GM12878 (cell line): ENCODE data around the gene RERG. TPM values are rescaled to one million over a fixed set of nuclear protein-coding genes. Genes with fewer than 3 reads are reported as not detected.

Experiments used
- ATAC-seq: fragments of 200-7000 bp; cut with Tn5 transposase; 3 replicates; pipeline ENCODE4 v1.9.1; 2020; ENCODE audit warnings: mild to moderate bottlenecking, moderate library complexity
- BruUV-seq: library from RNA; stranded (reverse); fragments of 400-500 nt; replicated peaks from 2 replicates; lab custom pipeline; 2021; lab: Mats Ljungman, UMichigan
- CTCF ChIA-PET: fragments of 300-600 bp; sonication (Branson Sonifier 250); formaldehyde crosslinking; extraction: SDS; loops from one replicate; lab custom pipeline; 2021; ENCODE audit warnings: inconsistent platforms; lab: Yijun Ruan, JAX
- POLR2A ChIA-PET: fragments of 350-600 bp; formaldehyde crosslinking; extraction: SDS; loops from one replicate; lab custom pipeline; 2021; ENCODE audit warnings: inconsistent platforms; lab: Charles Lee
- RAD21 ChIA-PET: fragments of 300-600 bp; sonication (Branson Sonifier 250); formaldehyde crosslinking; loops from one replicate; lab custom pipeline; 2023; ENCODE audit warnings: antibody characterized with exemption; ENCODE audit not compliant: unreplicated experiment; lab: Charles Lee
- SMC1A ChIA-PET: fragments of 300-600 bp; sonication (Branson Sonifier 250); formaldehyde crosslinking; loops from one replicate; lab custom pipeline; 2023; ENCODE audit not compliant: unreplicated experiment, uncharacterized antibody; lab: Charles Lee
- DNase-seq: peaks from one replicate; pipeline ENCODE4 v3.0.0-alpha.2; 2011; ENCODE audit warnings: low read depth, low spot score
- FAIRE-seq: peaks from 3 replicates; lab custom pipeline; 2011; peaks lifted over from hg19 to GRCh38; lab: Jason Lieb, UNC
- H2AFZ ChIP-seq: 2 replicates; pipeline ENCODE4 v1.6.0; 2011; ENCODE audit warnings: low read depth, low read length, control low read depth; ENCODE audit not compliant: control insufficient read depth
- H3K27ac ChIP-seq: 2 replicates; pipeline ENCODE4 v1.5.1; 2011; ENCODE audit warnings: control low read depth; ENCODE audit not compliant: control insufficient read depth, insufficient read depth
- H3K27me3 ChIP-seq, 2 experiments: replicated peaks in 1 of 2; 2 replicates each; pipeline versions ENCODE4 v1.6.0 to v1.6.1; 2011; ENCODE audit warnings: low read length in 1 of 2; ENCODE audit not compliant: control insufficient read depth in 2 of 2, insufficient read depth in 2 of 2
- H3K36me3 ChIP-seq, 2 experiments: 2 replicates each; pipeline ENCODE4 v1.5.1; 2011; ENCODE audit warnings: low read length in 1 of 2; ENCODE audit not compliant: control insufficient read depth in 2 of 2, insufficient read depth in 2 of 2
- H3K4me1 ChIP-seq: 2 replicates; pipeline ENCODE4 v1.6.1; 2011; ENCODE audit warnings: mild to moderate bottlenecking, low read length, moderate library complexity, mixed read lengths; ENCODE audit not compliant: control insufficient read depth, insufficient read depth
- H3K4me2 ChIP-seq: 2 replicates; pipeline ENCODE4 v1.6.0; 2011; ENCODE audit warnings: control low read depth; ENCODE audit not compliant: control insufficient read depth, insufficient read depth
- H3K4me3 ChIP-seq: fragments of 200-600 bp; sonication (generic); 2 replicates; pipeline ENCODE4 v1.5.1; 2016
- H3K79me2 ChIP-seq: 2 replicates; pipeline ENCODE4 v1.6.0; 2011; ENCODE audit warnings: low read length; ENCODE audit not compliant: control insufficient read depth, insufficient read depth
- H3K9ac ChIP-seq: 2 replicates; pipeline ENCODE4 v1.8.0; 2011; ENCODE audit warnings: low read length, control low read depth, mixed read lengths; ENCODE audit not compliant: control insufficient read depth, insufficient read depth
- H3K9me3 ChIP-seq: replicated peaks from 3 replicates; pipeline ENCODE4 v1.5.1; 2011; ENCODE audit warnings: mild to moderate bottlenecking, low read length; ENCODE audit not compliant: control insufficient read depth, insufficient read depth
- H4K20me1 ChIP-seq: 2 replicates; pipeline ENCODE4 v1.6.0; 2011; ENCODE audit not compliant: control insufficient read depth, insufficient read depth
- CBX5 ChIP-seq: sonication (generic); IDR thresholded peaks from 2 replicates; pipeline ENCODE4 v1.6.1; 2016; ENCODE audit warnings: low read depth, moderate library complexity, mild to moderate bottlenecking, inconsistent platforms
- CEBPB ChIP-seq, 2 experiments: fragments of 150-350 bp in 1 of 2; IDR thresholded peaks; 2 replicates each; pipeline ENCODE4 v1.6.1; 2012 to 2014; ENCODE audit warnings: low read depth in 2 of 2, low read length in 2 of 2, borderline replicate concordance in 1 of 2, inconsistent platforms in 1 of 2
- CHD4 ChIP-seq: fragments of 200-600 bp; sonication (generic); IDR thresholded peaks from 2 replicates; pipeline ENCODE4 v1.6.1; 2016; ENCODE audit warnings: mild to moderate bottlenecking
- CREM ChIP-seq: IDR thresholded peaks from 2 replicates; pipeline ENCODE4 v1.6.1; 2014; ENCODE audit warnings: antibody characterized with exemption, low read depth
- E2F4 ChIP-seq: IDR thresholded peaks from 2 replicates; pipeline ENCODE4 v1.6.1; 2012; ENCODE audit warnings: low read depth, low read length, improper control_type of control experiment
- FOS ChIP-seq: IDR thresholded peaks from 3 replicates; pipeline ENCODE4 v1.6.1; 2011; ENCODE audit warnings: borderline replicate concordance; ENCODE audit not compliant: insufficient read length; ENCODE audit errors: extremely low read depth
- HSF1 ChIP-seq: fragments of 150-350 bp; IDR thresholded peaks from 2 replicates; pipeline ENCODE4 v1.6.1; 2014; ENCODE audit warnings: mild to moderate bottlenecking, low read depth, low read length
- PML ChIP-seq: IDR thresholded peaks from 2 replicates; pipeline ENCODE4 v1.6.1; 2012; ENCODE audit warnings: low read length, inconsistent platforms
- RAD51 ChIP-seq: fragments of 450-650 bp; IDR thresholded peaks from 2 replicates; pipeline ENCODE4 v1.6.1; 2016; ENCODE audit warnings: moderate library complexity, mild to moderate bottlenecking, inconsistent platforms
- TCF7 ChIP-seq: IDR thresholded peaks from 2 replicates; pipeline ENCODE4 v1.6.1; 2014; ENCODE audit warnings: antibody characterized with exemption, borderline replicate concordance
- ZSCAN29 ChIP-seq: fragments of 450-650 bp; IDR thresholded peaks from 2 replicates; pipeline ENCODE4 v1.6.1; 2017; ENCODE audit warnings: mild to moderate bottlenecking, moderate library complexity
- ZZZ3 ChIP-seq: IDR thresholded peaks from 2 replicates; pipeline ENCODE4 v1.6.1; 2011; ENCODE audit warnings: low read depth; ENCODE audit not compliant: control insufficient read depth, insufficient read length
- WGBS: methylation state at CpG from one replicate; pipeline ENCODE4 v1.1.6; 2016; ENCODE audit warnings: low lambda C conversion rate; ENCODE audit not compliant: insufficient replicate concordance, insufficient coverage; ENCODE audit errors: missing lambda C conversion rate; 5-methylcytosine and 5-hydroxymethylcytosine counted together
- in situ Hi-C: fragments of 300-500 bp; cut with MboI; formaldehyde crosslinking; loops from 9 replicates; pipeline ENCODE4 v1.14.3; 2018; ENCODE audit warnings: mixed read lengths
- intact Hi-C: fragments of 100-400 bp; cut with micrococcal nuclease; formaldehyde crosslinking; loops from one replicate; pipeline ENCODE4 v1.14.2; 2022; ENCODE audit not compliant: unreplicated experiment
- polyA plus RNA-seq, 11 experiments: library from polyadenylated mRNA; depleted of rRNA in 4 of 11; unstranded in 6 of 11; stranded (reverse) in 5 of 11; fragments of >200 nt; fragmentation: Nextera tagmentation in 4 of 11; fragmentation: Illumina TruSeq in 1 of 11; extraction: Ambion mirVana in 4 of 11; extraction: Trizol in 1 of 11; gene quantifications; 1 replicate in 1 of 11; 2 replicates in 10 of 11; pipeline versions ENCODE4 v1.2.1 to v1.2.3, GENCODE V29; 2011 to 2016; ENCODE audit warnings: inconsistent platforms in 2 of 11, missing spikeins in 2 of 11, low read depth in 1 of 11
- total RNA-seq, 4 experiments: library from RNA; depleted of rRNA in 3 of 4; stranded (reverse); fragments of >200 nt in 3 of 4; fragmentation: Illumina TruSeq in 1 of 4; extraction: Trizol in 1 of 4; gene quantifications; 2 replicates each; pipeline versions ENCODE4 v1.2.1 to v1.2.3, GENCODE V29; 2013 to 2021
- TF ChIP-seq, protein P1 (sequence below): IDR thresholded peaks from 2 replicates; pipeline ENCODE4 v1.6.1; 2012; ENCODE audit warnings: mild to moderate bottlenecking, low read depth, low read length

Gene RERG
- total and polyA plus RNA-seq, 10 of the 15 experiments (the other 5 are each of a cell fraction or from before 2014, with no cell fraction given): 0.03 to 5.3 (median 0.05) TPM; not detected in 5

DNA sequence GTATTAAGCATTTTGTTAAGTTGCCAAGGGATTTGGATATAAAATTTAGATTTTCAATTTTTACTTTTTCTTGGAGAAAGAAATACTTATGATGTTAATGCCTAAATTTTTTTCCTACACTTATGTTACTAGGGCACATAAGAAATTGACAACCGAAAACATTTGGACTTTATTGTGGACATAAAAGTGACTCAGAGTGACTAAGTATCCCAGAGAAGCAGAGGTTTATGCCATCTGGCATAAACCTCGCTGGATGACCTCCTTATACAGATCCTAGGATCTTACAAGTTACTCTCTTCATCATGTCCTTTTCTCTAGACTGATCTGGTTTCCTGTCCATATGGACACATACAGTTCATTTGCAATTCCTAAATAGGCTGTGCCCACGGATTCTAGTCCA is 89.8 kb downstream of the RERG start:
- CTCF ChIA-PET: interaction anchor here (0.7 kb wide), 1 partner anchor 10 kb away, joined by 3 read pairs; no protein-coding TSS in a partner anchor
- POLR2A ChIA-PET: no interaction called here
- Histone ChIP-seq H3K9ac (no peak overlapping the region), H3K27me3 (no peaks in the 10 kb centered on the region; a peak in 1 of 4 replicates), H3K36me3 (no peaks in the 10 kb centered on the region), H2AFZ (no peak overlapping the region), H3K9me3 (no peaks in the 10 kb centered on the region), H3K27ac (no peak overlapping the region), H3K4me2 (no peak overlapping the region), H3K4me1 (no peaks in the 10 kb centered on the region), H4K20me1 (no peaks in the 10 kb centered on the region), H3K4me3 (no peak overlapping the region), H3K79me2 (no peaks in the 10 kb centered on the region)
- FAIRE-seq: no peak
- in situ Hi-C loops: no loop called here
- TF ChIP-seq TCF7 (no peak), CEBPB (IDR thresholded peaks at IDR 0.05; ENCODE audit: borderline replicate concordance in 1 of 2, low read depth in 2 of 2, low read length in 2 of 2) (no peak), CREM (no peak), E2F4 (no peak), PML (no peak), HSF1 (no peak), ZZZ3 (no peak), CBX5 (no peak), FOS (no peak), CHD4 (no peak), ZSCAN29 (no peak), RAD51 (no peak)
- TF ChIP-seq, protein P1, sequence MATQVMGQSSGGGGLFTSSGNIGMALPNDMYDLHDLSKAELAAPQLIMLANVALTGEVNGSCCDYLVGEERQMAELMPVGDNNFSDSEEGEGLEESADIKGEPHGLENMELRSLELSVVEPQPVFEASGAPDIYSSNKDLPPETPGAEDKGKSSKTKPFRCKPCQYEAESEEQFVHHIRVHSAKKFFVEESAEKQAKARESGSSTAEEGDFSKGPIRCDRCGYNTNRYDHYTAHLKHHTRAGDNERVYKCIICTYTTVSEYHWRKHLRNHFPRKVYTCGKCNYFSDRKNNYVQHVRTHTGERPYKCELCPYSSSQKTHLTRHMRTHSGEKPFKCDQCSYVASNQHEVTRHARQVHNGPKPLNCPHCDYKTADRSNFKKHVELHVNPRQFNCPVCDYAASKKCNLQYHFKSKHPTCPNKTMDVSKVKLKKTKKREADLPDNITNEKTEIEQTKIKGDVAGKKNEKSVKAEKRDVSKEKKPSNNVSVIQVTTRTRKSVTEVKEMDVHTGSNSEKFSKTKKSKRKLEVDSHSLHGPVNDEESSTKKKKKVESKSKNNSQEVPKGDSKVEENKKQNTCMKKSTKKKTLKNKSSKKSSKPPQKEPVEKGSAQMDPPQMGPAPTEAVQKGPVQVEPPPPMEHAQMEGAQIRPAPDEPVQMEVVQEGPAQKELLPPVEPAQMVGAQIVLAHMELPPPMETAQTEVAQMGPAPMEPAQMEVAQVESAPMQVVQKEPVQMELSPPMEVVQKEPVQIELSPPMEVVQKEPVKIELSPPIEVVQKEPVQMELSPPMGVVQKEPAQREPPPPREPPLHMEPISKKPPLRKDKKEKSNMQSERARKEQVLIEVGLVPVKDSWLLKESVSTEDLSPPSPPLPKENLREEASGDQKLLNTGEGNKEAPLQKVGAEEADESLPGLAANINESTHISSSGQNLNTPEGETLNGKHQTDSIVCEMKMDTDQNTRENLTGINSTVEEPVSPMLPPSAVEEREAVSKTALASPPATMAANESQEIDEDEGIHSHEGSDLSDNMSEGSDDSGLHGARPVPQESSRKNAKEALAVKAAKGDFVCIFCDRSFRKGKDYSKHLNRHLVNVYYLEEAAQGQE: no peak
- DNase-seq: no peak
- ATAC-seq: no peak
- 19% methylated on average over 3 of the region's 3 CpGs for WGBS
- intact Hi-C loops: no loop called here
- SMC1A ChIA-PET: no interaction called here
- no TSS peak for BruUV-seq
- RAD21 ChIA-PET: no interaction called here
